HepG2 (cell line): Measurements from ENCODE around the gene ZBTB46. TPM values are rescaled to one million over a fixed set of nuclear protein-coding genes. Genes with fewer than 3 reads are reported as not detected.
A peak's percentile ranks its signal among the peaks of the same experiment; 100 is the strongest.

ENCODE experiments used
- ATAC-seq: fragments of 200-7000 bp; cut with Tn5 transposase; 3 replicates; pipeline ENCODE4 v1.9.1; 2020; ENCODE audit warnings: mild to moderate bottlenecking, moderate library complexity
- BruUV-seq: library from RNA; stranded (reverse); fragments of 400-500 nt; replicated peaks from 2 replicates; lab custom pipeline; 2021; lab: Mats Ljungman, UMichigan
- CTCF ChIA-PET: fragments of 300-600 bp; formaldehyde crosslinking; extraction: SDS; loops from one replicate; lab custom pipeline; 2021; ENCODE audit warnings: low total read pairs, inconsistent platforms, low intra/inter-chr PET ratio; lab: Yijun Ruan, JAX
- POLR2A ChIA-PET: fragments of 350-600 bp; sonication (Branson Sonifier 250); formaldehyde crosslinking; loops from one replicate; lab custom pipeline; 2020; ENCODE audit warnings: antibody characterized with exemption, inconsistent platforms; lab: Yijun Ruan, JAX
- DNase-seq: peaks from one replicate; pipeline ENCODE4 v3.0.0-alpha.2; 2015; ENCODE audit warnings: low spot score
- FAIRE-seq: peaks from 3 replicates; lab custom pipeline; 2011; peaks lifted over from hg19 to GRCh38; lab: Jason Lieb, UNC
- H2AFZ ChIP-seq: one replicate; pipeline ENCODE4 v1.6.1; 2011; ENCODE audit warnings: low read length, inconsistent platforms
- H3K27ac ChIP-seq: fragments of 300-600 bp; 3 replicates; pipeline ENCODE4 v1.8.0; 2011; ENCODE audit warnings: mixed run types, mild to moderate bottlenecking, mixed read lengths, low read length, inconsistent platforms; ENCODE audit not compliant: insufficient read depth; ENCODE audit errors: extremely low read length
- H3K27me3 ChIP-seq, 2 experiments: fragments of 200-600 bp in 1 of 2; 2 replicates in 1 of 2; 3 replicates in 1 of 2; pipeline versions ENCODE4 v1.6.0 to v1.8.0; 2011; ENCODE audit warnings: low read length in 2 of 2, mild to moderate bottlenecking in 2 of 2, moderate library complexity in 2 of 2, inconsistent platforms in 1 of 2; ENCODE audit not compliant: insufficient read depth in 2 of 2, control insufficient read depth in 1 of 2
- H3K36me3 ChIP-seq, 2 experiments: fragments of 200-600 bp in 1 of 2; replicated peaks in 1 of 2; 2 replicates in 1 of 2; 3 replicates in 1 of 2; pipeline versions ENCODE4 v1.5.1 to v1.8.0; 2011; ENCODE audit warnings: low read length in 2 of 2, inconsistent platforms in 1 of 2; ENCODE audit not compliant: insufficient read depth in 2 of 2, control insufficient read depth in 1 of 2
- H3K4me1 ChIP-seq: 2 replicates; pipeline ENCODE4 v1.5.1; 2012; ENCODE audit warnings: low read length, inconsistent platforms; ENCODE audit not compliant: insufficient read depth
- H3K4me2 ChIP-seq: 2 replicates; pipeline ENCODE4 v1.6.0; 2011; ENCODE audit warnings: low read depth, low read length, inconsistent platforms
- H3K4me3 ChIP-seq, 3 experiments: fragments of 200-600 bp in 1 of 3; sonication (generic), shearing (Covaris generic) in 1 of 3; replicated peaks in 1 of 3; 2 replicates each; pipeline ENCODE4 v1.5.1; 2011 to 2016; ENCODE audit warnings: low read length in 3 of 3, inconsistent platforms in 2 of 3, low read depth in 2 of 3, mild to moderate bottlenecking in 2 of 3, control low read depth in 1 of 3, mixed read lengths in 1 of 3; ENCODE audit not compliant: insufficient read depth in 1 of 3
- H3K79me2 ChIP-seq: one replicate; pipeline ENCODE4 v1.6.1; 2011; ENCODE audit warnings: low read length, inconsistent platforms; ENCODE audit not compliant: insufficient read depth
- H3K9ac ChIP-seq: 2 replicates; pipeline ENCODE4 v1.6.0; 2011; ENCODE audit warnings: mild to moderate bottlenecking, low read depth, low read length, inconsistent platforms; ENCODE audit not compliant: insufficient read depth
- H3K9me3 ChIP-seq: 2 replicates; pipeline ENCODE4 v1.5.1; 2012; ENCODE audit warnings: mild to moderate bottlenecking, low read length
- H4K20me1 ChIP-seq: 2 replicates; pipeline ENCODE4 v1.6.0; 2011; ENCODE audit warnings: inconsistent platforms, mild to moderate bottlenecking, low read length, moderate library complexity; ENCODE audit not compliant: insufficient read depth
- CBX5 ChIP-seq: sonication (generic); formaldehyde crosslinking; IDR thresholded peaks from 2 replicates; pipeline ENCODE4 v1.4.0; 2020; ENCODE audit warnings: missing genetic modification reagents, borderline replicate concordance
- JUND ChIP-seq: sonication (generic); formaldehyde crosslinking; IDR thresholded peaks from 2 replicates; pipeline ENCODE4 v1.8.0; 2022; ENCODE audit warnings: mild to moderate bottlenecking, missing genetic modification reagents
- KLF9 ChIP-seq: IDR thresholded peaks from 2 replicates; pipeline ENCODE4 v1.6.1; 2016; ENCODE audit warnings: low read depth
- MED8 ChIP-seq: sonication (generic); formaldehyde crosslinking; IDR thresholded peaks from 2 replicates; pipeline ENCODE4 v1.8.1; 2023; ENCODE audit warnings: mild to moderate bottlenecking, missing genetic modification reagents; ENCODE audit not compliant: insufficient replicate concordance
- PATZ1 ChIP-seq: sonication (generic); formaldehyde crosslinking; IDR thresholded peaks from 2 replicates; pipeline ENCODE4 v1.4.0; 2020; ENCODE audit warnings: missing genetic modification reagents
- RBFOX2 ChIP-seq: fragments of 200-400 bp; formaldehyde crosslinking; IDR thresholded peaks from 2 replicates; pipeline ENCODE4 v1.6.1; 2017; ENCODE audit warnings: low read depth, mild to moderate bottlenecking, low read length
- RXRB ChIP-seq: IDR thresholded peaks from 2 replicates; pipeline ENCODE4 v1.6.1; 2016; ENCODE audit warnings: borderline replicate concordance, missing genetic modification reagents, missing compliant biosample characterization
- TBX2 ChIP-seq: sonication (generic); formaldehyde crosslinking; IDR thresholded peaks from 2 replicates; pipeline ENCODE4 v1.5.0; 2020; ENCODE audit warnings: missing genetic modification reagents, mild to moderate bottlenecking, borderline replicate concordance
- TCF7 ChIP-seq: sonication (generic); IDR thresholded peaks from 2 replicates; pipeline ENCODE4 v1.6.1; 2016; ENCODE audit warnings: antibody characterized with exemption, low read depth
- ZBTB20 ChIP-seq: sonication (generic); formaldehyde crosslinking; IDR thresholded peaks from 2 replicates; pipeline ENCODE4 v1.8.1; 2023; ENCODE audit warnings: missing genetic modification reagents, low read depth, mild to moderate bottlenecking, borderline replicate concordance
- ZNF143 ChIP-seq: sonication (generic); formaldehyde crosslinking; IDR thresholded peaks from 2 replicates; pipeline ENCODE4 v1.4.0; 2020; ENCODE audit warnings: missing genetic modification reagents
- ZNF160 ChIP-seq: sonication (generic); formaldehyde crosslinking; IDR thresholded peaks from 2 replicates; pipeline ENCODE4 v1.8.0; 2022; ENCODE audit warnings: mild to moderate bottlenecking, inconsistent platforms, missing genetic modification reagents
- ZNF430 ChIP-seq: sonication (generic); formaldehyde crosslinking; IDR thresholded peaks from 2 replicates; pipeline ENCODE4 v1.9.0; 2021; ENCODE audit warnings: mild to moderate bottlenecking, missing genetic modification reagents
- ZNF460 ChIP-seq: sonication (generic); formaldehyde crosslinking; IDR thresholded peaks from 2 replicates; pipeline ENCODE4 v1.5.1; 2020; ENCODE audit warnings: missing genetic modification reagents, mild to moderate bottlenecking, borderline replicate concordance
- WGBS: methylation state at CpG from one replicate; pipeline ENCODE4 v1.1.6; 2017; ENCODE audit warnings: low lambda C conversion rate; 5-methylcytosine and 5-hydroxymethylcytosine counted together
- in situ Hi-C: cut with HindIII; loops from 2 replicates; pipeline ENCODE4 v1.10.0; 2017; ENCODE audit warnings: low pct_unique_long_range_greater_than_20kb; ENCODE audit not compliant: extremely low pct_ligation_motif_present
- intact Hi-C: fragments of 100-400 bp; cut with micrococcal nuclease; formaldehyde crosslinking; loops from one replicate; pipeline ENCODE4 v1.10.0; 2022; ENCODE audit not compliant: unreplicated experiment
- polyA plus RNA-seq, 8 experiments: library from polyadenylated mRNA; depleted of rRNA in 3 of 8; stranded (reverse) in 7 of 8; unstranded in 1 of 8; fragments of >200 nt; fragmentation: Illumina TruSeq in 4 of 8; extraction: Trizol in 4 of 8; gene quantifications; 2 replicates each; pipeline versions ENCODE4 v1.2.1 to v1.2.3, GENCODE V29; 2011 to 2016; ENCODE audit warnings: low read depth in 4 of 8, missing spikeins in 1 of 8, mixed read lengths in 1 of 8; ENCODE audit not compliant: insufficient read depth in 1 of 8
- total RNA-seq, 5 experiments: library from RNA; depleted of rRNA; stranded (reverse); fragments of >200 nt; fragmentation: Illumina TruSeq; extraction: Trizol; gene quantifications; 2 replicates each; pipeline ENCODE4 v1.2.3, GENCODE V29; 2016; ENCODE audit warnings: low read depth in 1 of 5
- TF ChIP-seq, protein P1 (sequence below): sonication (generic); formaldehyde crosslinking; IDR thresholded peaks from 2 replicates; pipeline ENCODE4 v1.4.0; 2020; ENCODE audit warnings: mild to moderate bottlenecking, missing genetic modification reagents

Gene ZBTB46
- total and polyA plus RNA-seq, 2 of the 13 experiments (the other 11 are each of a cell fraction or from before 2014, with no cell fraction given): 1.6 to 13.5 TPM

DNA sequence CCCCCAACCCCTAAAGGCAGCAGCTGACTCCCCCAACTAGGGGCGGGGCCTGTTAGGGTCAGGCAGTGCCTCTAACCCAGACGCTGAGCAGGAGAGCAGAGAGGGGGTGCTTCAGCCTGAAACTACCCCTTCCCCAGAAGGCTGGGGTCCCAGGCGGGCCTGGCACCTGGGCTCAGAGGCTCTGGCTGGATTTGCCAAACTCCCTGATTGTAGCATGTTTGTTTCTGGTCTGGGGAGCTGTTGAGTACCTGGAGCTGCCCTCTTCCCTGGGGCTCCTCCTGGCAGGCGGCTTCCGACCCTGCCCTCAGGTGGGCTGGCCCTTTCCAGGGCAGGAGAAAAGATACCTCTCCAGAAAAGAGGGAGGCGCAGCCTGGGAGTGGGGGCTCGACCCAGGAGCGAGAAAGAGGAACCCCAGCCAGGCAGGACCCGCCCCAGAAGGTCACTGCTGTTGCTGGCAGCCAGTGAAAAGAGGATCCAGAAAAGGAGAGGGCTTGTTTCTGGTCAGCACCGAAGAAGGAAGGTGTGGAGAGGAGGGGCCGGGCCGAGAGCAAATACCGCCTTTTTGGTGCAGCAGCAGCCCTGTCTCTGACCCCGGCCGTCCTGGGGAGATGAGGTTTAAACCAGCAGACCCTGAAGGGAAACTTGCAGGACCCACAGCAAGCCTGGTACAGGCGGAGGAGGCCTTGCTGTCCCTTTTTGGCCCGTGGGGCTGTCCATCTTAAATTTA lies 29.4 kb upstream of the ZBTB46 start:
- CTCF ChIA-PET: no interaction called here
- intact Hi-C loops (loop anchor here (10.0 kb wide), 1 partner anchor 116 kb away; no protein-coding TSS in a partner anchor), in situ Hi-C loops (no loop called here)
- TF ChIP-seq TBX2 (CRISPR knock-in tag) (no peak), KLF9 (CRISPR knock-in tag) (no peak), ZNF430 (CRISPR knock-in tag) (0 out of 2 replicates have a peak, but pooled peaks have one; percentile 43), ZNF160 (CRISPR knock-in tag) (no peak), ZBTB20 (CRISPR knock-in tag) (no peak), RXRB (no peak), MED8 (CRISPR knock-in tag) (peak; percentile 30), PATZ1 (0 out of 2 replicates have a peak, but pooled peaks have one; percentile 8), JUND (CRISPR knock-in tag) (no peak), CBX5 (CRISPR knock-in tag) (no peak), RBFOX2 (peak; percentile 38; the same call in 1 of the 2 replicates), ZNF143 (CRISPR knock-in tag) (no peak), ZNF460 (CRISPR knock-in tag) (no peak), TCF7 (no peak)
- TF ChIP-seq, protein P1, sequence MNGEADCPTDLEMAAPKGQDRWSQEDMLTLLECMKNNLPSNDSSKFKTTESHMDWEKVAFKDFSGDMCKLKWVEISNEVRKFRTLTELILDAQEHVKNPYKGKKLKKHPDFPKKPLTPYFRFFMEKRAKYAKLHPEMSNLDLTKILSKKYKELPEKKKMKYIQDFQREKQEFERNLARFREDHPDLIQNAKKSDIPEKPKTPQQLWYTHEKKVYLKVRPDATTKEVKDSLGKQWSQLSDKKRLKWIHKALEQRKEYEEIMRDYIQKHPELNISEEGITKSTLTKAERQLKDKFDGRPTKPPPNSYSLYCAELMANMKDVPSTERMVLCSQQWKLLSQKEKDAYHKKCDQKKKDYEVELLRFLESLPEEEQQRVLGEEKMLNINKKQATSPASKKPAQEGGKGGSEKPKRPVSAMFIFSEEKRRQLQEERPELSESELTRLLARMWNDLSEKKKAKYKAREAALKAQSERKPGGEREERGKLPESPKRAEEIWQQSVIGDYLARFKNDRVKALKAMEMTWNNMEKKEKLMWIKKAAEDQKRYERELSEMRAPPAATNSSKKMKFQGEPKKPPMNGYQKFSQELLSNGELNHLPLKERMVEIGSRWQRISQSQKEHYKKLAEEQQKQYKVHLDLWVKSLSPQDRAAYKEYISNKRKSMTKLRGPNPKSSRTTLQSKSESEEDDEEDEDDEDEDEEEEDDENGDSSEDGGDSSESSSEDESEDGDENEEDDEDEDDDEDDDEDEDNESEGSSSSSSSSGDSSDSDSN (CRISPR knock-in tag): no peak

More for the DNA sequence above, 29.4 kb upstream of the ZBTB46 start:
- Histone ChIP-seq H3K27me3 (peaks cover 3 to 8% of the 10 kb centered on the region in 2 experiments; a peak in 4 of 5 replicates), H3K9me3 (no peaks in the 10 kb centered on the region), H3K4me1 (peaks cover 55% of the 10 kb centered on the region), H3K79me2 (peaks cover 5% of the 10 kb centered on the region), H3K4me3 (no peak overlapping the region), H3K4me2 (no peak overlapping the region), H3K36me3 (peaks cover 0 to 2% of the 10 kb centered on the region in 2 experiments; a peak in 1 of 5 replicates), H2AFZ (no peak overlapping the region), H4K20me1 (no peaks in the 10 kb centered on the region), H3K9ac (no peak overlapping the region), H3K27ac (no peak overlapping the region)
- ATAC-seq (no peak), FAIRE-seq (no peak), DNase-seq (no peak)
- 88% methylated on average over 17 of the region's 17 CpGs for WGBS
- POLR2A ChIA-PET: interaction anchor here (1.3 kb wide), 1 partner anchor 13 kb away, joined by 5 read pairs; no protein-coding TSS in a partner anchor
- BruUV-seq: no TSS peak
